Endothelial cell (in vitro differentiated cells): ENCODE measurements around the gene GALK2. TPM values are rescaled to one million over a fixed set of nuclear protein-coding genes. Genes with fewer than 3 reads are reported as not detected.
A peak's percentile ranks its signal among the peaks of the same experiment; 100 is the strongest.
"Not testable (repeated sequence)": the region's sequence is repeated elsewhere in the genome, so short reads cannot be mapped to it uniquely, and the experiment has no call there.

Experiments used
- DNase-seq: peaks from one replicate; pipeline ENCODE4 v3.0.0; 2021; ENCODE audit warnings: low spot score
- H3K27ac Mint-ChIP-seq: one replicate; pipeline ENCODE4 v1.8.0; 2021; ENCODE audit warnings: mixed read lengths, inconsistent platforms; ENCODE audit not compliant: unreplicated experiment
- H3K27me3 Mint-ChIP-seq: one replicate; pipeline ENCODE4 v1.8.0; 2021; ENCODE audit warnings: mild to moderate bottlenecking, moderate library complexity, mixed read lengths, inconsistent platforms; ENCODE audit not compliant: unreplicated experiment
- H3K36me3 Mint-ChIP-seq: one replicate; pipeline ENCODE4 v1.8.0; 2021; ENCODE audit warnings: mild to moderate bottlenecking, low read depth, mixed read lengths, inconsistent platforms; ENCODE audit not compliant: unreplicated experiment
- H3K4me1 Mint-ChIP-seq: one replicate; pipeline ENCODE4 v1.8.0; 2021; ENCODE audit warnings: mild to moderate bottlenecking, mixed read lengths, inconsistent platforms; ENCODE audit not compliant: unreplicated experiment
- H3K4me3 Mint-ChIP-seq: one replicate; pipeline ENCODE4 v1.8.0; 2021; ENCODE audit warnings: mild to moderate bottlenecking, mixed read lengths, inconsistent platforms; ENCODE audit not compliant: unreplicated experiment
- H3K9me3 Mint-ChIP-seq: one replicate; pipeline ENCODE4 v1.8.0; 2021; ENCODE audit warnings: mixed read lengths, inconsistent platforms; ENCODE audit not compliant: unreplicated experiment
- total RNA-seq: library from RNA; stranded (reverse); fragmentation: NEBNext Ultra II Directional; extraction: Animal tissue kit (Norgen Biotek cat#: 25700); gene quantifications from one replicate; pipeline ENCODE4 v1.2.1, GENCODE V29; 2021; ENCODE audit not compliant: unreplicated experiment
- TF ChIP-seq, protein P1 (sequence below): fragments of 200-600 bp; sonication (generic); IDR thresholded peaks from one replicate; pipeline ENCODE4 v1.5.0; 2021; ENCODE audit warnings: antibody characterized with exemption; ENCODE audit not compliant: unreplicated experiment

GALK2 gene
- total RNA-seq, 1 donor from 2014 or later = 25.7 TPM

GRCh38 chr15:49191892-49192291, 21.8 kb downstream of the GALK2 start:
- no peaks in the 10 kb centered on the region for H3K4me1 Mint-ChIP-seq
- H3K27me3 Mint-ChIP-seq = peaks cover 2% of the 10 kb centered on the region
- peaks cover 5% of the 10 kb centered on the region for H3K36me3 Mint-ChIP-seq
- no peak for DNase-seq
- TF ChIP-seq, protein P1, sequence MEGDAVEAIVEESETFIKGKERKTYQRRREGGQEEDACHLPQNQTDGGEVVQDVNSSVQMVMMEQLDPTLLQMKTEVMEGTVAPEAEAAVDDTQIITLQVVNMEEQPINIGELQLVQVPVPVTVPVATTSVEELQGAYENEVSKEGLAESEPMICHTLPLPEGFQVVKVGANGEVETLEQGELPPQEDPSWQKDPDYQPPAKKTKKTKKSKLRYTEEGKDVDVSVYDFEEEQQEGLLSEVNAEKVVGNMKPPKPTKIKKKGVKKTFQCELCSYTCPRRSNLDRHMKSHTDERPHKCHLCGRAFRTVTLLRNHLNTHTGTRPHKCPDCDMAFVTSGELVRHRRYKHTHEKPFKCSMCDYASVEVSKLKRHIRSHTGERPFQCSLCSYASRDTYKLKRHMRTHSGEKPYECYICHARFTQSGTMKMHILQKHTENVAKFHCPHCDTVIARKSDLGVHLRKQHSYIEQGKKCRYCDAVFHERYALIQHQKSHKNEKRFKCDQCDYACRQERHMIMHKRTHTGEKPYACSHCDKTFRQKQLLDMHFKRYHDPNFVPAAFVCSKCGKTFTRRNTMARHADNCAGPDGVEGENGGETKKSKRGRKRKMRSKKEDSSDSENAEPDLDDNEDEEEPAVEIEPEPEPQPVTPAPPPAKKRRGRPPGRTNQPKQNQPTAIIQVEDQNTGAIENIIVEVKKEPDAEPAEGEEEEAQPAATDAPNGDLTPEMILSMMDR = no peak
- no peak overlapping the region for H3K4me3 Mint-ChIP-seq
- no peak overlapping the region for H3K27ac Mint-ChIP-seq
- no peaks in the 10 kb centered on the region for H3K9me3 Mint-ChIP-seq

DNA sequence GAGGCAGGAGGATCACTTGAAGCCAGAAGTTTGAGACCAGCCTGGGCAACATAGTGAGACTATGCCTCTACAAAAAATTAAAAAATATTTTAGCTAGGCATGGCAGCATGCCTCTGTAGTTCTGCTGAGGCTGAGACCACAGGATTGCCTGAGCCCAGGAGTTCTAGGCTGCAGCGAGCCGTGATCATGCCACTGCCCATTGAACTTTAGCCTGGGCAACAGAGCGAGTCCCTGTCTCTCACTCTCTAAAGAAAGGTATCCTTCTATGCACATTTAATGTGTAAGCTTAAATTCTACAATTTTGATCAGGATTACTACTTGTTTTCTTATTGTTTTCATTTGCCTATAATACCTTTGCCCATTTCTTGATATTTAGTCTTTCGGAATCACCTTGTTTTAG, 26.8 kb downstream of the GALK2 start:
- Mint-ChIP-seq H3K27ac (no peak overlapping the region), H3K4me1 (peaks cover 12% of the 10 kb centered on the region), H3K27me3 (no peaks in the 10 kb centered on the region), H3K4me3 (no peak overlapping the region), H3K36me3 (peaks cover 3% of the 10 kb centered on the region), H3K9me3 (no peaks in the 10 kb centered on the region)
- no peak for DNase-seq
- TF ChIP-seq, protein P1 = no peak

- Mint-ChIP-seq H3K27ac (no peak overlapping the region), H3K27me3 (no peaks in the 10 kb centered on the region), H3K9me3 (no peaks in the 10 kb centered on the region), H3K4me1 (peaks cover 12% of the 10 kb centered on the region), H3K36me3 (peaks cover 14% of the 10 kb centered on the region), H3K4me3 (no peak overlapping the region)
- no peak for DNase-seq
- TF ChIP-seq, protein P1 = no peak
Measured at GRCh38 chr15:49199666-49200065, 29.6 kb downstream of the GALK2 start.

- Mint-ChIP-seq H3K27ac (no peak overlapping the region), H3K4me3 (no peak overlapping the region), H3K27me3 (no peaks in the 10 kb centered on the region), H3K36me3 (peaks cover 19% of the 10 kb centered on the region), H3K4me1 (peaks cover 12% of the 10 kb centered on the region), H3K9me3 (no peaks in the 10 kb centered on the region)
- DNase-seq = no peak
- TF ChIP-seq, protein P1 = no peak
Measured at GRCh38 chr15:49200347-49200746, 30.3 kb downstream of the GALK2 start.

- Mint-ChIP-seq H3K4me3 (peak overlapping the region; percentile 43), H3K9me3 (peaks cover 12% of the 10 kb centered on the region), H3K36me3 (peaks cover 60% of the 10 kb centered on the region)
- H3K4me1 Mint-ChIP-seq, DNase-seq, H3K27ac Mint-ChIP-seq, H3K27me3 Mint-ChIP-seq: not testable (repeated sequence)
Measured at GRCh38 chr15:49208102-49208501, 38.1 kb downstream of the GALK2 start.

GRCh38 chr15:49212897-49213296, 42.9 kb downstream of the GALK2 start:
- no peak for DNase-seq
- H3K36me3 Mint-ChIP-seq = peaks cover 31% of the 10 kb centered on the region
- TF ChIP-seq, protein P1 = no peak
- H3K4me3 Mint-ChIP-seq = no peak overlapping the region
- no peak overlapping the region for H3K27ac Mint-ChIP-seq
- no peaks in the 10 kb centered on the region for H3K4me1 Mint-ChIP-seq
- peaks cover 12% of the 10 kb centered on the region for H3K9me3 Mint-ChIP-seq
- peaks cover 2% of the 10 kb centered on the region for H3K27me3 Mint-ChIP-seq
